Uterus (tissue), 4 donors: ENCODE results near the gene PTPRE. TPM values are rescaled to one million over a fixed set of nuclear protein-coding genes. Genes with fewer than 3 reads are reported as not detected.
A peak's percentile ranks its signal among the peaks of the same experiment; 100 is the strongest.

ENCODE experiments used
- DNase-seq, 2 donors: peaks; one replicate each; pipeline ENCODE4 v3.0.0-alpha.2; 2019 to 2020
- H3K27ac ChIP-seq, 2 donors: fragments of 200-600 bp; sonication (generic); 1 replicate in 1 of 2; 2 replicates in 1 of 2; pipeline ENCODE4 v1.5.1; 2016 to 2018
- H3K27me3 ChIP-seq, 2 donors: fragments of 200-600 bp; sonication (generic); one replicate each; pipeline ENCODE4 v1.5.1; 2018 to 2019; ENCODE audit warnings: control low read depth in 1 of 2
- H3K36me3 ChIP-seq, 2 donors: fragments of 200-600 bp; sonication (generic); one replicate each; pipeline ENCODE4 v1.5.1; 2019; ENCODE audit warnings: control low read depth in 1 of 2
- H3K4me1 ChIP-seq, 2 donors: fragments of 200-600 bp; sonication (generic); one replicate each; pipeline ENCODE4 v1.5.1; 2018 to 2019; ENCODE audit warnings: control low read depth in 1 of 2
- H3K4me3 ChIP-seq, 2 donors: fragments of 200-600 bp; sonication (generic); 1 replicate in 1 of 2; 2 replicates in 1 of 2; pipeline ENCODE4 v1.5.1; 2018 to 2019; ENCODE audit warnings: mild to moderate bottlenecking in 1 of 2
- H3K9me3 ChIP-seq, 2 donors: fragments of 200-600 bp; sonication (generic); one replicate each; pipeline ENCODE4 v1.5.1; 2019; ENCODE audit warnings: control low read depth in 1 of 2
- POLR2A ChIP-seq, 2 donors: fragments of 450-650 bp; IDR thresholded peaks; one replicate each; pipeline ENCODE4 v1.6.1; 2016; ENCODE audit warnings: antibody characterized with exemption in 2 of 2, mild to moderate bottlenecking in 1 of 2, moderate library complexity in 1 of 2
- intact Hi-C: fragments of 100-400 bp; cut with DNase I; formaldehyde crosslinking; loops from one replicate; pipeline ENCODE4 v1.15.1; 2023; ENCODE audit warnings: low total_unique reads
- total RNA-seq, 4 donors: library from RNA; depleted of rRNA in 3 of 4; stranded (reverse); fragments of >200 nt in 3 of 4; gene quantifications; one replicate each; pipeline versions ENCODE4 v1.1.0 to v1.2.4, GENCODE V29; 2014 to 2023
- TF ChIP-seq, protein P1 (sequence below), 4 experiments: fragments of 200-600 bp in 2 of 4; fragments of 450-650 bp in 2 of 4; sonication (generic) in 2 of 4; IDR thresholded peaks; one replicate each; pipeline ENCODE4 v1.5.1; 2016 to 2019; ENCODE audit warnings: antibody characterized with exemption in 4 of 4, mild to moderate bottlenecking in 2 of 4, moderate library complexity in 1 of 4
- donor health status: DM: yes; HTN: yes; CAD: no.

PTPRE gene
- total RNA-seq, 4 donors from 2014 or later = 9.4 to 18.9 (median 16.3) TPM

DNA sequence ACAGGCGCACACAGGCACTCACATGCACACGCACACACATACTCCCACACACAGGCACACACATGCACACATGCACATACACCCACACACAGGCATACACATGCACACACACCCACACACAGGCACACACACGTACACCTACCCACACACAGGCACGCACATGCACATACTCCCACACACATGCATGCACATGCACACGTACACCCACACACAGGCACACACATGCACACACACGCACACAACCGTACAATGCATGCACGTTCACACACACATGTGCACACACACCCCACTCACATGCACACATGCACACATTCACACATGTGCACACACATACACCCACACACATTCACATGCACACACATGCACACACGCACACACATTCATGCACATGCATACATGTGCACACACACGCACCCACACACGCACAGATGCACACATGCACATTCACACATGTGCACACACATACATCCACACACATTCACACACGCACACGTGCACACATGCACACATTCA lies 160.0 kb downstream of the PTPRE start:
- no peaks in the 10 kb centered on the region for H3K9me3 ChIP-seq
- H3K27me3 ChIP-seq = no peaks in the 10 kb centered on the region
- no peaks in the 10 kb centered on the region for H3K36me3 ChIP-seq
- intact Hi-C loops = no loop called here
- TF ChIP-seq, protein P1, sequence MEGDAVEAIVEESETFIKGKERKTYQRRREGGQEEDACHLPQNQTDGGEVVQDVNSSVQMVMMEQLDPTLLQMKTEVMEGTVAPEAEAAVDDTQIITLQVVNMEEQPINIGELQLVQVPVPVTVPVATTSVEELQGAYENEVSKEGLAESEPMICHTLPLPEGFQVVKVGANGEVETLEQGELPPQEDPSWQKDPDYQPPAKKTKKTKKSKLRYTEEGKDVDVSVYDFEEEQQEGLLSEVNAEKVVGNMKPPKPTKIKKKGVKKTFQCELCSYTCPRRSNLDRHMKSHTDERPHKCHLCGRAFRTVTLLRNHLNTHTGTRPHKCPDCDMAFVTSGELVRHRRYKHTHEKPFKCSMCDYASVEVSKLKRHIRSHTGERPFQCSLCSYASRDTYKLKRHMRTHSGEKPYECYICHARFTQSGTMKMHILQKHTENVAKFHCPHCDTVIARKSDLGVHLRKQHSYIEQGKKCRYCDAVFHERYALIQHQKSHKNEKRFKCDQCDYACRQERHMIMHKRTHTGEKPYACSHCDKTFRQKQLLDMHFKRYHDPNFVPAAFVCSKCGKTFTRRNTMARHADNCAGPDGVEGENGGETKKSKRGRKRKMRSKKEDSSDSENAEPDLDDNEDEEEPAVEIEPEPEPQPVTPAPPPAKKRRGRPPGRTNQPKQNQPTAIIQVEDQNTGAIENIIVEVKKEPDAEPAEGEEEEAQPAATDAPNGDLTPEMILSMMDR (IDR thresholded peaks at IDR 0.05) = no peak
- no peak for TF ChIP-seq POLR2A (IDR thresholded peaks at IDR 0.05)
- H3K4me3 ChIP-seq = no peak overlapping the region
- DNase-seq = no peak
- no peak overlapping the region for H3K27ac ChIP-seq
- no peaks in the 10 kb centered on the region for H3K4me1 ChIP-seq

DNA sequence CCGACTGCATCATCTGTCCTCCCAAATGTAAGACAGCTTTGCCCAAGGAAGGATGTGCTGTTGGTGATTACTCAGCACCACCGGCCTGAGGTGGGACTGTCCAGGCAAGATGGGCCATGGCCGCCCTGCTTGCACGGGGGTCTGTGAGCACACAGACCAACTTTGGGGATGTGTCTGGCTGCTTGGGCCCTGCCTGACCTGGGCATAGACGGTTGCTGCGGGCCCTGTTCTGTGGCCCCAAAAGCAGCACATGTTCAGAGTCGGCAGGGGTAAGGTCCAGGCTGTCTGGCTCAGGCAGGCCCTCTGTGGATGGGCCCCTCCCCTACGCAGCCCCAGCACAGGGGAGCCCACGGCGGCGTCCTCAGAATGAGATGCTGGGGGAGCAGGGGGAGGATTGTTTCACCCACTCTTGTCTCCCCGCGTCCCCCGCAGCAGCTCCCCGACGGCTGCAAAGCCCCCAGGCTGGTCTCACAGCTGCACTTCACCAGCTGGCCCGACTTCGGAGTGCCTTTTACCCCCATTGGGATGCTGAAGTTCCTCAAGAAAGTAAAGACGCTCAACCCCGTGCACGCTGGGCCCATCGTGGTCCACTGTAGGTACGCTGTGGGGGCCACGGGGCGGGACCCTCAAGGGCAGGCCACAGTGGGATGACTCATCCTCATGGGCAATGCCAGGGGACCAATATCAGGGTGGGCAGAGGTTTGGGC lies 160.9 kb downstream of the PTPRE start:
- DNase-seq = no peak
- TF ChIP-seq POLR2A (IDR thresholded peaks at IDR 0.05) = no peak
- TF ChIP-seq, protein P1 (IDR thresholded peaks at IDR 0.05) = no peak
- no peak overlapping the region for H3K27ac ChIP-seq
- no peaks in the 10 kb centered on the region for H3K27me3 ChIP-seq
- no peak overlapping the region for H3K4me3 ChIP-seq
- H3K36me3 ChIP-seq = no peaks in the 10 kb centered on the region
- no peaks in the 10 kb centered on the region for H3K4me1 ChIP-seq
- no peaks in the 10 kb centered on the region for H3K9me3 ChIP-seq
- intact Hi-C loops = no loop called here

DNA sequence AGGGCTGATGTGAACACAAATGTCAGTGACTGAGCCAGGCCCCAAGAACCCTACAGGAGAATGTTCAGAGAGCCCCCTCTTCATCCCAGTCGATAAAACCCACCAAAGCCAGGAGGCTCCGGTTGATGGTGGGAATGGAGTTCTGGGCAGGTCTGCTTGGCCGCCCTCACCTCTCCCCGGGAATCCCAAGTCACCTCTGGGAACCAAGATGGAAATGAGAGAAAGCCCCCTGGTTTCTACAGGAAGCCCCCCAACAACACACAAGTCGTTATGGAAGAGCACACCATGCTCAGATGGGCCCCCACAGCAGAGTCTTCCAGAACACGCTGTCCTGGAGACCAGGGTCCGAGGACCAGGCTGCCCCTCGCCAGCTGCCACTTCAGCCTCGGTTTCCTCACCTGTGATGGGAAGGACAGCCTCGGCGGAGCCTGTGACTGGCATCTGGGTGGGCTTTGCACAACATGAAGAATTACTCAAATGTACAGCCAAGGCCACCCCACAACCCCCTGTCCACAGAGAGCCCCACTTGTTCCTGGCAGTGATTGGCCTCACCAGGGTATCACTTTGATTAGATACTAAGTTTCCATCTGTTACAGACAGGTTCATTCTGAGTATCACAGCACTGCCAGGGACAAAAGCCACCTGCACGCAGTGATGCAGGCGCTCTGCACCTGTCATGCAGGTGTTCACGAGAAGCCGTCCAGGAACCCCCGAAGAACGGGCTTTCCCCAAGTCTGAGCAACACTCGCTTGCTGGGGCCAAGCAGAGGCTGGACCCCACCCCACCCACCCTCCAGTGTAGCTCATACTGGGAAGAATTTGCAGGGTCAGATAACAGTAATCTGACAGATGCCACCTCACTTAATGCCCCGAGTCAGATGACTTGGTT lies 161.7 kb downstream of the PTPRE start:
- intact Hi-C loops = no loop called here

DNA sequence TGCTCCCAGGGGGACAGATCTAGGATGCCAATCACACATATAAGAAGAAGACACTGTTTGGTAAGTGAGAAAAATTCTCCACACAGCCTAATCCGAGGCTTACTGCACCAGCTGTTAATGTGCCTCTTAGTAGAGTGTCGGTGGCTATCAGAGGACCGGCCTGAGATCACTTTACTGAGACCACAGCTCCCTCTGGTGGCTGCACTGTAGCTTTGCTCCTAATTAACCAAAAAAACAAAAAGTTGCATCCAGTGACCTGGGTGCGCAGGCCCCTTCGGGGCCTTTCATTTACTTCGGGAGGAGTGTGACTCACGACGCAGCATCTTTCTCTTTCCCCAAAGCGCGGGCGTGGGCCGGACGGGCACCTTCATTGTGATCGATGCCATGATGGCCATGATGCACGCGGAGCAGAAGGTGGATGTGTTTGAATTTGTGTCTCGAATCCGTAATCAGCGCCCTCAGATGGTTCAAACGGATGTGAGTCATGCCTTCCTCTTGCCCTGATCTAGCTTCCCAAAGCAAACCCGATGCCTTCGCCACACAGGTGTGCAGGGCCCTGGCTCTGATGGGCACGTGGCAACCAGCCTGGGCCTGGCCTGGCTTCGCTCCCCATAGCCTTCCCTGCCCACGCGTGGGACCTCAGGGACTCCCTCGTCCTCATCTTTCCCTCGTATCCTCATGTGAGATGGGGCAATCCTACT lies 162.6 kb downstream of the PTPRE start:
- intact Hi-C loops = no loop called here
- no peak overlapping the region for H3K4me3 ChIP-seq
- H3K27ac ChIP-seq = no peak overlapping the region
- no peaks in the 10 kb centered on the region for H3K27me3 ChIP-seq
- H3K9me3 ChIP-seq = no peaks in the 10 kb centered on the region
- H3K36me3 ChIP-seq = no peaks in the 10 kb centered on the region
- peak; percentile 51 to 67 for DNase-seq
- H3K4me1 ChIP-seq = no peaks in the 10 kb centered on the region
- TF ChIP-seq, protein P1 (IDR thresholded peaks at IDR 0.05) = peak; percentile 56 to 83 (median 76)
- no peak for TF ChIP-seq POLR2A (IDR thresholded peaks at IDR 0.05)

More for the DNA sequence above, 161.7 kb downstream of the PTPRE start:
- no peaks in the 10 kb centered on the region for H3K9me3 ChIP-seq
- H3K4me3 ChIP-seq = no peak overlapping the region
- DNase-seq = no peak
- no peak overlapping the region for H3K27ac ChIP-seq
- H3K4me1 ChIP-seq = no peaks in the 10 kb centered on the region
- no peak for TF ChIP-seq POLR2A (IDR thresholded peaks at IDR 0.05)
- TF ChIP-seq, protein P1 (IDR thresholded peaks at IDR 0.05) = no peak
- no peaks in the 10 kb centered on the region for H3K36me3 ChIP-seq
- H3K27me3 ChIP-seq = no peaks in the 10 kb centered on the region
